Panc1 (cell line): ENCODE data around the gene SHISAL1.

Experiments used
- POLR2AphosphoS5 ChIP-seq: IDR thresholded peaks from 2 replicates; pipeline ENCODE4 v1.6.1; 2012; ENCODE audit warnings: mild to moderate bottlenecking, low read depth, low read length, moderate library complexity
- TF ChIP-seq, protein P1 (sequence below): fragments of 450-650 bp; IDR thresholded peaks from 2 replicates; pipeline ENCODE4 v1.5.1; 2017; ENCODE audit warnings: mild to moderate bottlenecking

DNA sequence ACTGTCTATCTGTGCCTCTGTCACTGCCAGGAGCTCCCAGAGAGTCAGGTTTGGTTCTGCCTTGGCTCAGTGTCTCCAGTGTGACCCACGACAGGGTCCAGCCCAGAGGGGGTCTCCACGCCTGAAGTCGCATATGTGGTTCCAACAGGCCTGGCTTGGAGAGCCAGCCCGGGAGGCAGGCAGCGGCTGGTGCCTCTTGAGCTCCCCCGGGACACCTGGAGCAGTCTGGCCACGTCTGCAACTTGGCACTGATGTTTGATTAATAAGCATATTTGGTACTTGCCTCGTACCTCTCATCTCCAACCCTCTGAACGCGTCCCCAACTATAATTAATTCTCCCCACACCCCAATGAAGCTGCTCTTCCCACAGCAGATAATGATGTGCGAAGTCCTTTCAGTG, 31.7 kb upstream of the SHISAL1 start:
- TF ChIP-seq, protein P1, sequence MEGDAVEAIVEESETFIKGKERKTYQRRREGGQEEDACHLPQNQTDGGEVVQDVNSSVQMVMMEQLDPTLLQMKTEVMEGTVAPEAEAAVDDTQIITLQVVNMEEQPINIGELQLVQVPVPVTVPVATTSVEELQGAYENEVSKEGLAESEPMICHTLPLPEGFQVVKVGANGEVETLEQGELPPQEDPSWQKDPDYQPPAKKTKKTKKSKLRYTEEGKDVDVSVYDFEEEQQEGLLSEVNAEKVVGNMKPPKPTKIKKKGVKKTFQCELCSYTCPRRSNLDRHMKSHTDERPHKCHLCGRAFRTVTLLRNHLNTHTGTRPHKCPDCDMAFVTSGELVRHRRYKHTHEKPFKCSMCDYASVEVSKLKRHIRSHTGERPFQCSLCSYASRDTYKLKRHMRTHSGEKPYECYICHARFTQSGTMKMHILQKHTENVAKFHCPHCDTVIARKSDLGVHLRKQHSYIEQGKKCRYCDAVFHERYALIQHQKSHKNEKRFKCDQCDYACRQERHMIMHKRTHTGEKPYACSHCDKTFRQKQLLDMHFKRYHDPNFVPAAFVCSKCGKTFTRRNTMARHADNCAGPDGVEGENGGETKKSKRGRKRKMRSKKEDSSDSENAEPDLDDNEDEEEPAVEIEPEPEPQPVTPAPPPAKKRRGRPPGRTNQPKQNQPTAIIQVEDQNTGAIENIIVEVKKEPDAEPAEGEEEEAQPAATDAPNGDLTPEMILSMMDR, result no peak
- no peak for TF ChIP-seq POLR2AphosphoS5
